ENCODE measurements around the gene RCCD1. TPM values are rescaled to one million over a fixed set of nuclear protein-coding genes. Genes with fewer than 3 reads are reported as not detected.
"Not testable (repeated sequence)": the region's sequence is repeated elsewhere in the genome, so short reads cannot be mapped to it uniquely, and the experiment has no call there.

Gene RCCD1, protein sequence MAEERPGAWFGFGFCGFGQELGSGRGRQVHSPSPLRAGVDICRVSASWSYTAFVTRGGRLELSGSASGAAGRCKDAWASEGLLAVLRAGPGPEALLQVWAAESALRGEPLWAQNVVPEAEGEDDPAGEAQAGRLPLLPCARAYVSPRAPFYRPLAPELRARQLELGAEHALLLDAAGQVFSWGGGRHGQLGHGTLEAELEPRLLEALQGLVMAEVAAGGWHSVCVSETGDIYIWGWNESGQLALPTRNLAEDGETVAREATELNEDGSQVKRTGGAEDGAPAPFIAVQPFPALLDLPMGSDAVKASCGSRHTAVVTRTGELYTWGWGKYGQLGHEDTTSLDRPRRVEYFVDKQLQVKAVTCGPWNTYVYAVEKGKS
- total RNA-seq (11.0 TPM), polyA plus RNA-seq (5.0 TPM)
- long read RNA-seq, donor 1: 0 reads
- long read RNA-seq, donor 2: 0 reads
- long read RNA-seq, donor 3: 0 reads
- long read RNA-seq, donor 4, partial matches to known transcripts: 0 of 2 reads
- long read RNA-seq, donor 4, other reads (novel, unspliced or antisense): 0 of 2 reads
- long read RNA-seq, donor 5, partial matches to known transcripts: 13 of 15 reads
- long read RNA-seq, donor 5, other reads (novel, unspliced or antisense): 0 of 15 reads
- long read RNA-seq, donor 6, partial matches to known transcripts: 0 of 4 reads
- long read RNA-seq, donor 6, other reads (novel, unspliced or antisense): 0 of 4 reads
- long read RNA-seq, donor 7, partial matches to known transcripts: 0 of 1 reads
- long read RNA-seq, donor 7, other reads (novel, unspliced or antisense): 0 of 1 reads
- long read RNA-seq, donor 8: 0 reads
- long read RNA-seq, donor 9, partial matches to known transcripts: 0 of 1 reads
- long read RNA-seq, donor 9, other reads (novel, unspliced or antisense): 0 of 1 reads
- long read RNA-seq, donor 10: 0 reads

DNA sequence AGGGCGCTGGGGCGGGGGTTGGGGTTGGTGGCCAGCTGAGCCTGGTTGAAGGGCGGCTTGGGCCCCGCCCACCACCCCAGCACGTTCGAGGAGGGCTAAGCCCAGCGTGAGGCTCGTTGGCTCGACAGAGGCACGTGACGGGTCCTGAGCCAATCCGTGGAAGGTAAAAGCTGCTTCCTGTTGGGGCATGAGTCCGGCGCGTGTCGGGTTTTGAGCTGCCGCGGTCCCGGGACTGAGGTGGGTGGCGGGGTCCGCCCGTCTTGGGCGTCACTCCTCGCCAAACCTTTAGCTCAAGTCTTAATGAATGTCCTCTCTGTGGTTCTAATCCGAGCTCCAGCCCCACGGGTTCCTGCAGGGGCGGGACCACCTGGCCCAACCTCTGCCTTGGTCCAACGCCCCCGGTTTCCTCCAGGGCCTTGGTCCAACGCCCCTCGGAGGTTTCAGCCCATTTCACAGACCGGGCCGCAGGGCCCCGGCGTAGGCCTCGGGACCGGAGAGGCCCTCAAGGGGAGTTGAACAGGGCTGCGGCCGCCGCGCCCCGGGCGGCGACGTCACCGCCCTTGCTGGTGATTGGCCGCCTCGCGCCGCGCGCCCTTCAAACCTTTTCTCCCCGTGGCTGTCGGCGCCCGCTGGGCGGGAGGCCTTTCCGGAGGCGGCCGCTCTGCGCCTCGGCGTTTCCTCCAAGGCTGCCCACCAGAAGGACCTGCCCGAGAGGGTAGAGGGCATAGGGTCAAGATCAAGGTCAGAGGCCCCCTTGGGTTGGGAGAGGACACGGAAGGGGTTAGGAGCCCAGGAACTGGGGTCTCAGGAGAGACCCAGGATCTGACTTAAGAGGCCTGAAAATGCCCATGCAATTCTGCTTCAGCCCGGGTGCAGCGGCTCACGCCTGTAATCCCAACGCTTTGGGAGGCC, at the start of gene RCCD1:
TSS of gene RCCD1 (plus strand) at position 173 of the 912 bp plus-strand sequence. CDS start 1,851 bp downstream, outside the sequence.
- DNase-seq (ENCODE audit: low read depth in 6 of 9, low spot score in 9 of 9): peak; percentile 68 to 93 (median 83)
- Histone ChIP-seq H3K9me3 (ENCODE audit: control insufficient read depth in 2 of 2, insufficient read depth in 1 of 2, low read length in 1 of 2) (no peaks in the 10 kb centered on the region), H3K27me3 (ENCODE audit: control insufficient read depth in 2 of 2, insufficient read depth in 1 of 2, low read length in 1 of 2) (no peaks in the 10 kb centered on the region), H3K4me1 (ENCODE audit: control insufficient read depth in 2 of 2, insufficient read depth in 2 of 2, low read length in 2 of 2) (peaks cover 12 to 22% of the 10 kb centered on the region in 2 donors), H3K27ac (ENCODE audit: low read depth in 1 of 2, low read length in 1 of 2) (peak within 1 kb of the TSS; percentile 77 to 86), H3K4me3 (ENCODE audit: low read length in 2 of 2) (peak within 1 kb of the TSS; percentile 87 to 89), H3K36me3 (ENCODE audit: control insufficient read depth in 2 of 2, insufficient read depth in 2 of 2, low read length in 1 of 2) (peaks cover 31 to 40% of the 10 kb centered on the region in 2 donors)
- 4% methylated on average over 69 of the region's 69 CpGs for WGBS

DNA sequence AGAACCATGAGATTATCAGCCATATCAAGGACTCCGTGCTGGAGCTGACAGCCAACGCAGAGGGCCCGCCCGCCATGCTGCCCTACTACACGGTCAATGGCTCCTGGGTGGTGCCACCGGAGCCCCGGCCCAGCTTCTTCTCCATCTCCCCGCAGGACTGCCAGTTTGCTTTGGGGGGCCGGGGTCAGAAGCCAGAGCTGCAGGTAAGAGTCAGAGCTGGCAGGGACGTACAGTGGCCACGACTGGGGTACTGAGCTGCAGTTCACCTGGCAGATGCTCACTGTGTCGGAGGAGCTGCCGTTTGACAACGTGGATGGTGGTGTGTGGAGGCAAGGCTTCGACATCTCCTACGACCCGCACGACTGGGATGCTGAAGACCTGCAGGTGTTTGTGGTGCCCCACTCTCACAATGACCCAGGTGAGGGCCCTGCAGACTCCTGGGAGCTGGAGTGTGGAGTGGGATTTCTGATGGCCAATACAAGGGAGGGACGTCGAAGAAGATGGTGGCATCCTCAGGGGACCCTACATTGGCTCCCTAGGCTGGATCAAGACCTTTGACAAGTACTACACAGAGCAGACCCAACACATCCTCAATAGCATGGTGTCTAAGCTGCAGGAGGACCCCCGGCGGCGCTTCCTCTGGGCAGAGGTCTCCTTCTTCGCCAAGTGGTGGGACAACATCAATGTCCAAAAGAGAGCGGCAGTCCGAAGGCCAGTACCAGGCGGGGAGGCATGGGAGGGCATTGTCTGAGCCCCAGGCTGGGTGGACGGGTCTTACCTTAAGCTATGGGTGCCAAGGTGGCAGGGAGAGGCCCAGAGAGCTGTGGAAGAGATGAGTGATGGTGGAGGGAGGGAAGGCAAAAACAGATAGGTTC, 49.1 kb upstream of the RCCD1 start:
- peaks cover 7 to 15% of the 10 kb centered on the region in 2 donors for H3K4me1 ChIP-seq (ENCODE audit: control insufficient read depth in 2 of 2, insufficient read depth in 2 of 2, low read length in 2 of 2)
- no peak overlapping the region for H3K27ac ChIP-seq (ENCODE audit: low read depth in 1 of 2, low read length in 1 of 2)
- H3K9me3 ChIP-seq (ENCODE audit: control insufficient read depth in 2 of 2, insufficient read depth in 1 of 2, low read length in 1 of 2): no peaks in the 10 kb centered on the region
- no peak overlapping the region for H3K4me3 ChIP-seq (ENCODE audit: low read length in 2 of 2)
- peaks cover 47% of the 10 kb centered on the region in 2 donors for H3K36me3 ChIP-seq (ENCODE audit: control insufficient read depth in 2 of 2, insufficient read depth in 2 of 2, low read length in 1 of 2)
- 95% methylated on average over 28 of the region's 28 CpGs for WGBS
- H3K27me3 ChIP-seq (ENCODE audit: control insufficient read depth in 2 of 2, insufficient read depth in 1 of 2, low read length in 1 of 2): peaks cover 0 to 2% of the 10 kb centered on the region in 2 donors
- DNase-seq (ENCODE audit: low read depth in 6 of 9, low spot score in 9 of 9): no peak

DNA sequence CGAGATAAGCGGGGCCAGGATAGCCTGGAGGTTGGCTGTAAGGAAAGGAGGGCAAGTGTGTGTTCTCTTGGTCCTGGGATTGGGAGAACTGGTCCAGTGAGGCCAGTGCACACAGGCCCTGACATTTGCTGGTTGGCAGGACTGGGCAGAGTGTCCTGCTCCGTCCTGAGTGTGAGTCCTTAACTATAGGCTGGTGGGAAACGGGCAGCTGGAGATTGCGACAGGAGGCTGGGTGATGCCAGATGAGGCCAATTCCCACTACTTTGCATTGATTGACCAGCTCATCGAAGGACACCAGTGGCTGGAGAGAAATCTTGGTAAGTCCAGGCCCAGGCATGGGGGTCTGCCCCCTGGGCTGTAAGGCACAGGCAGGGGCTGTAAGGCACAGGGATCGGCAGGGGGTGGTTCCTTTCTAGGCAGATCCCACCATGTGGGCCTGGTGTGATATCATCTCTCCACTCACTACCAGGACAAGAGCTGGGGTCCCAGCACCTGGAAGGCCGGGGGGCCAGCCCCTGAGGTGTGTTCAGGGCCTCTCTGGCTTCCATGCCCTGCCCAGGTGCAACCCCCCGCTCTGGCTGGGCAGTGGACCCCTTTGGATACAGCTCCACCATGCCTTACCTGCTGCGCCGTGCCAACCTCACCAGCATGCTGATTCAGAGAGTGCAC, 48.4 kb upstream of the RCCD1 start:
- 98% methylated on average over 11 of the region's 11 CpGs for WGBS
- H3K4me3 ChIP-seq (ENCODE audit: low read length in 2 of 2): no peak overlapping the region
- peaks cover 0 to 2% of the 10 kb centered on the region in 2 donors for H3K27me3 ChIP-seq (ENCODE audit: control insufficient read depth in 2 of 2, insufficient read depth in 1 of 2, low read length in 1 of 2)
- H3K27ac ChIP-seq (ENCODE audit: low read depth in 1 of 2, low read length in 1 of 2): no peak overlapping the region
- peaks cover 54 to 55% of the 10 kb centered on the region in 2 donors for H3K36me3 ChIP-seq (ENCODE audit: control insufficient read depth in 2 of 2, insufficient read depth in 2 of 2, low read length in 1 of 2)
- no peak for DNase-seq (ENCODE audit: low read depth in 6 of 9, low spot score in 9 of 9)
- peaks cover 7 to 15% of the 10 kb centered on the region in 2 donors for H3K4me1 ChIP-seq (ENCODE audit: control insufficient read depth in 2 of 2, insufficient read depth in 2 of 2, low read length in 2 of 2)
- H3K9me3 ChIP-seq (ENCODE audit: control insufficient read depth in 2 of 2, insufficient read depth in 1 of 2, low read length in 1 of 2): no peaks in the 10 kb centered on the region

DNA sequence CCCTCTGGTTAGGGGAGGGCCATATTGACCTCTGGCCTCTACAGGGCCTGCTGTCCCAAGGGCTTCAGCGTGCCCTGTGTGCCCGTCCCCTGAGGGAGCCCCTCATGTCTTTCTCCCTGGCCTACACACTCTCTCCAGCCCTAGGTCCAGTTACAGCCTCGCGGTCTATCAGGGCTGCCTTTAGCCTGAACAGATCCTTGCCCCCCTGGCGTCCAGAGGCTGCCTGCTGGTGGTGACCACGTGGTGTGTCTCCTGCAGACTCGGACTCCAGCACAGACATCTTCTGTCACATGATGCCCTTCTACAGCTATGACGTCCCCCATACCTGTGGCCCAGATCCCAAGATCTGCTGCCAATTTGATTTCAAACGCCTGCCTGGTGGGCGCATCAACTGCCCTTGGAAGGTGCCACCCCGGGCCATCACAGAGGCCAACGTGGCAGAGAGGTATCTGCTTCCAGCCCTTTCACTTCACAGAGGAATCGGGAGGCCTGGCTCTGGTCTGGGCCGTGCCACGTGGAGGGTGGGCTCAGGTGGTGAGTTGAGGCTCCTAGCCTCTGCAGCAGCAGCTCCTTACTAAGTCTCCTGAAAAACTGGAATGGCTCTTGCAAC, 47.5 kb upstream of the RCCD1 start:
- Histone ChIP-seq H3K4me1 (ENCODE audit: control insufficient read depth in 2 of 2, insufficient read depth in 2 of 2, low read length in 2 of 2) (peaks cover 7 to 10% of the 10 kb centered on the region in 2 donors), H3K27ac (ENCODE audit: low read depth in 1 of 2, low read length in 1 of 2) (no peak overlapping the region), H3K4me3 (ENCODE audit: low read length in 2 of 2) (no peak overlapping the region), H3K27me3 (ENCODE audit: control insufficient read depth in 2 of 2, insufficient read depth in 1 of 2, low read length in 1 of 2) (peaks cover 0 to 2% of the 10 kb centered on the region in 2 donors), H3K36me3 (ENCODE audit: control insufficient read depth in 2 of 2, insufficient read depth in 2 of 2, low read length in 1 of 2) (peaks cover 59 to 63% of the 10 kb centered on the region in 2 donors), H3K9me3 (ENCODE audit: control insufficient read depth in 2 of 2, insufficient read depth in 1 of 2, low read length in 1 of 2) (no peaks in the 10 kb centered on the region)
- WGBS: 88% methylated on average over 15 of the region's 15 CpGs
- no peak for DNase-seq (ENCODE audit: low read depth in 6 of 9, low spot score in 9 of 9)

DNA sequence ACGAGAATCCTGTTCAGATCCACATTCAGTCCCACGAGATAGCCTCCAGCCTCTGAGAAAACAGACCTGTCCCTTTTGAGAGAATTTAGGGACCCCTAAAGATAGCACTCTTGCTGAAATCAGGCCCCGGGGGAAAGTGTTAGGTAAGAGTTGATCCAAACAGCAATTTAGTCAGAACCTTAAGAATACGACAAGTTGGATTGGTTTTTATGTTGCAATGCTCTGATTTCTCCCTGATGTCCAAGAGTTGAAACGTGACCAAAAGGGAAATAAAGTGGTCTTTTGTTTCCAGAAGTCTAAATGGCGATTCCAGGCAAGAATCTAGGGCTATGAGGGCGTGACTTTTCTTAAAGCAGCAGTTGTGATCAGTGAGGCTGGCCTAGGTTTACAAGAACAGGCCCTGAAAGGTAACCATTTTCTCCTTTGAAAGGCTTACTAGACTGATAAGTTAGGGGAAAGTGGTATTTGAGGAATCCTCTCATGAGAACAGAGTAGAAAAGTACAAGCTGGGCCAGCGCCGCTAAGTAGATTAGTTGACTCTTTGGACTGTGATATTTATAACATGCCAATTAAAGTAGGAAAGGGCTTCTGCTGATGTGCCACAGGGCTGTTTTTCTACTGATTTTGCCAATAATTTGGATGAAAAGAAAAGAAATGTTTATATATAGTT, 46.7 kb upstream of the RCCD1 start:
- 97% methylated on average over 9 of the region's 9 CpGs for WGBS
- H3K4me3 ChIP-seq (ENCODE audit: low read length in 2 of 2): no peak overlapping the region
- H3K27ac ChIP-seq (ENCODE audit: low read depth in 1 of 2, low read length in 1 of 2): no peak overlapping the region
- no peaks in the 10 kb centered on the region for H3K9me3 ChIP-seq (ENCODE audit: control insufficient read depth in 2 of 2, insufficient read depth in 1 of 2, low read length in 1 of 2)
- H3K27me3 ChIP-seq (ENCODE audit: control insufficient read depth in 2 of 2, insufficient read depth in 1 of 2, low read length in 1 of 2): peaks cover 0 to 2% of the 10 kb centered on the region in 2 donors
- DNase-seq (ENCODE audit: low read depth in 6 of 9, low spot score in 9 of 9): no peak
- H3K36me3 ChIP-seq (ENCODE audit: control insufficient read depth in 2 of 2, insufficient read depth in 2 of 2, low read length in 1 of 2): peaks cover 66 to 71% of the 10 kb centered on the region in 2 donors
- H3K4me1 ChIP-seq (ENCODE audit: control insufficient read depth in 2 of 2, insufficient read depth in 2 of 2, low read length in 2 of 2): peaks cover 7 to 9% of the 10 kb centered on the region in 2 donors

DNA sequence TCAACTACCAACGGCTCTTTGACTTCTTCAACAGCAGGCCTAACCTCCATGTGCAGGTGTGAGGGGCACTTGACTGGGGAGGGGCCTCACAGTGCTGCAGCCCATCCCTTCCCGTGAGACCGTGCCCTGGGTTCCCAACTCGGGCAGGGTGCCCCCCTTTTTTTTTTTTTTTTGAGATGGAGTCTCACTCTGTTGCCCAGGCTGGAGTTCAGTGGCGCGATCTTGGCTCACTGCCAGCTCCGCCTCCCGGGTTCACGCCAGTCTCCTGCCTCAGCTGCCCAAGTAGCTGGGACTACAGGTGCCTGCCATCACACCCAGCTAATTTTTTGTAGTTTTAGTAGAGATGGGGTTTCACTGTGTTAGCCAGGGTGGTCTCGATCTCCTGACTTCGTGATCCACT, 45.2 kb upstream of the RCCD1 start:
- H3K4me1 ChIP-seq (ENCODE audit: control insufficient read depth in 2 of 2, insufficient read depth in 2 of 2, low read length in 2 of 2); DNase-seq (ENCODE audit: low read depth in 6 of 9, low spot score in 9 of 9); H3K4me3 ChIP-seq (ENCODE audit: low read length in 2 of 2); H3K27me3 ChIP-seq (ENCODE audit: control insufficient read depth in 2 of 2, insufficient read depth in 1 of 2, low read length in 1 of 2); H3K27ac ChIP-seq (ENCODE audit: low read depth in 1 of 2, low read length in 1 of 2); H3K9me3 ChIP-seq (ENCODE audit: control insufficient read depth in 2 of 2, insufficient read depth in 1 of 2, low read length in 1 of 2): not testable (repeated sequence)
- WGBS: 98% methylated on average over 11 of the region's 11 CpGs
- peaks cover 80 to 83% of the 10 kb centered on the region in 2 donors for H3K36me3 ChIP-seq (ENCODE audit: control insufficient read depth in 2 of 2, insufficient read depth in 2 of 2, low read length in 1 of 2)

DNA sequence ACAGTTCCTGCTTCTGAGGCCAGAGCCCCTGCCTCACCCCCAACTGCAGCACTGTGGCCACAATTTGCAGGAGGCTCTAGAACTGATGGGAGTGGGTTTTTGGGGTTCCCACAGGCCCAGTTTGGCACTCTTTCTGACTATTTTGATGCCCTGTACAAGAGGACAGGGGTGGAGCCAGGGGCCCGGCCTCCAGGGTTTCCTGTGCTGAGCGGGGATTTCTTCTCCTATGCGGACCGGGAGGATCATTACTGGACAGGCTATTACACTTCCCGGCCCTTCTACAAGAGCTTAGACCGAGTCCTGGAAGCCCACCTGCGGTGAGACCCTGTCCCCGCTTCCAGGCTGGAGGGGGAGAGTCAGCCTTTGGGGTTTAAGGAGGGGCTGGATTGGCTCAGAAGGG, 44.7 kb upstream of the RCCD1 start:
- peaks cover 0 to 8% of the 10 kb centered on the region in 2 donors for H3K4me1 ChIP-seq (ENCODE audit: control insufficient read depth in 2 of 2, insufficient read depth in 2 of 2, low read length in 2 of 2)
- peaks cover 82 to 83% of the 10 kb centered on the region in 2 donors for H3K36me3 ChIP-seq (ENCODE audit: control insufficient read depth in 2 of 2, insufficient read depth in 2 of 2, low read length in 1 of 2)
- H3K27ac ChIP-seq (ENCODE audit: low read depth in 1 of 2, low read length in 1 of 2): no peak overlapping the region
- H3K27me3 ChIP-seq (ENCODE audit: control insufficient read depth in 2 of 2, insufficient read depth in 1 of 2, low read length in 1 of 2): no peaks in the 10 kb centered on the region
- H3K9me3 ChIP-seq (ENCODE audit: control insufficient read depth in 2 of 2, insufficient read depth in 1 of 2, low read length in 1 of 2): no peaks in the 10 kb centered on the region
- no peak overlapping the region for H3K4me3 ChIP-seq (ENCODE audit: low read length in 2 of 2)
- no peak for DNase-seq (ENCODE audit: low read depth in 6 of 9, low spot score in 9 of 9)
- WGBS: 97% methylated on average over 8 of the region's 8 CpGs

Data from thymus (tissue), 14 donors.